H1 (cell line): Measurements from ENCODE around the gene CHD6. TPM values are rescaled to one million over a fixed set of nuclear protein-coding genes. Genes with fewer than 3 reads are reported as not detected.

Experiments
- CTBP2 ChIP-seq: IDR thresholded peaks from 2 replicates; pipeline ENCODE4 v1.7.0; 2011; ENCODE audit warnings: borderline replicate concordance, mild to moderate bottlenecking, moderate library complexity, mixed read lengths, low read length; ENCODE audit not compliant: insufficient read depth, insufficient read length
- EP300 ChIP-seq, 2 experiments: IDR thresholded peaks; 1 replicate in 1 of 2; 2 replicates in 1 of 2; pipeline ENCODE4 v1.6.1; 2011 to 2012; ENCODE audit warnings: low read depth in 2 of 2, low read length in 2 of 2, mild to moderate bottlenecking in 2 of 2, borderline replicate concordance in 1 of 2, inconsistent platforms in 1 of 2, moderate library complexity in 1 of 2
- RAD21 ChIP-seq, 2 experiments: IDR thresholded peaks in 1 of 2; conservative IDR thresholded peaks in 1 of 2; 2 replicates each; pipeline ENCODE4 v1.6.1; 2011; ENCODE audit warnings: low read depth in 2 of 2, low read length in 2 of 2, improper control_type of control experiment in 1 of 2, inconsistent platforms in 1 of 2, mild to moderate bottlenecking in 1 of 2, moderate library complexity in 1 of 2
- RBBP5 ChIP-seq: IDR thresholded peaks from 2 replicates; pipeline ENCODE4 v1.7.1; 2012; ENCODE audit warnings: low read depth, mild to moderate bottlenecking, inconsistent platforms, low read length, moderate library complexity, borderline replicate concordance
- SIRT6 ChIP-seq: IDR thresholded peaks from one replicate; pipeline ENCODE4 v1.7.1; 2012; ENCODE audit warnings: low read length, inconsistent platforms
- TBP ChIP-seq: IDR thresholded peaks from 2 replicates; pipeline ENCODE4 v1.6.1; 2011; ENCODE audit warnings: low read depth, low read length, improper control_type of control experiment
- polyA plus RNA-seq, 7 experiments: library from polyadenylated mRNA; depleted of rRNA in 3 of 7; stranded (reverse) in 5 of 7; unstranded in 2 of 7; fragments of >200 nt in 5 of 7; fragments of 200-250 nt in 2 of 7; gene quantifications; 1 replicate in 5 of 7; 2 replicates in 1 of 7; 4 replicates in 1 of 7; pipeline versions ENCODE4 v1.2.1 to v1.2.3, GENCODE V29; 2011 to 2013; ENCODE audit warnings: missing spikeins in 2 of 7, mixed read lengths in 2 of 7
- total RNA-seq: library from RNA; stranded (reverse); fragmentation: NEBNext Ultra II Directional; extraction: Animal tissue kit (Norgen Biotek cat#: 25700); gene quantifications from 2 replicates; pipeline ENCODE4 v1.2.1, GENCODE V29; 2021

CHD6 gene
- total and polyA plus RNA-seq, 2 of the 8 experiments (the other 6 are each of a cell fraction or from before 2014, with no cell fraction given), result 11.1 to 62.9 TPM

- no peak for TF ChIP-seq RAD21 (IDR thresholded peaks at IDR 0.05 in 1 of 2, conservative IDR thresholded peaks at IDR 0.05 in 1 of 2; ENCODE audit: low read depth in 2 of 2, low read length in 2 of 2)
- TF ChIP-seq CTBP2, result no peak
- TF ChIP-seq EP300 (IDR thresholded peaks at IDR 0.05; ENCODE audit: borderline replicate concordance in 1 of 2, low read depth in 2 of 2, low read length in 2 of 2), result no peak
- no peak for TF ChIP-seq TBP
- TF ChIP-seq SIRT6, result no peak
- TF ChIP-seq RBBP5, result no peak
These were observed 2.5 kb downstream of the CHD6 start (continued) for GRCh38 chr20:41615676-41616075.
